ENCODE data around the gene ERAP2.
A peak's percentile ranks its signal among the peaks of the same experiment; 100 is the strongest.
"Not testable (repeated sequence)": the region's sequence is repeated elsewhere in the genome, so short reads cannot be mapped to it uniquely, and the experiment has no call there.

Gene ERAP2

DNA sequence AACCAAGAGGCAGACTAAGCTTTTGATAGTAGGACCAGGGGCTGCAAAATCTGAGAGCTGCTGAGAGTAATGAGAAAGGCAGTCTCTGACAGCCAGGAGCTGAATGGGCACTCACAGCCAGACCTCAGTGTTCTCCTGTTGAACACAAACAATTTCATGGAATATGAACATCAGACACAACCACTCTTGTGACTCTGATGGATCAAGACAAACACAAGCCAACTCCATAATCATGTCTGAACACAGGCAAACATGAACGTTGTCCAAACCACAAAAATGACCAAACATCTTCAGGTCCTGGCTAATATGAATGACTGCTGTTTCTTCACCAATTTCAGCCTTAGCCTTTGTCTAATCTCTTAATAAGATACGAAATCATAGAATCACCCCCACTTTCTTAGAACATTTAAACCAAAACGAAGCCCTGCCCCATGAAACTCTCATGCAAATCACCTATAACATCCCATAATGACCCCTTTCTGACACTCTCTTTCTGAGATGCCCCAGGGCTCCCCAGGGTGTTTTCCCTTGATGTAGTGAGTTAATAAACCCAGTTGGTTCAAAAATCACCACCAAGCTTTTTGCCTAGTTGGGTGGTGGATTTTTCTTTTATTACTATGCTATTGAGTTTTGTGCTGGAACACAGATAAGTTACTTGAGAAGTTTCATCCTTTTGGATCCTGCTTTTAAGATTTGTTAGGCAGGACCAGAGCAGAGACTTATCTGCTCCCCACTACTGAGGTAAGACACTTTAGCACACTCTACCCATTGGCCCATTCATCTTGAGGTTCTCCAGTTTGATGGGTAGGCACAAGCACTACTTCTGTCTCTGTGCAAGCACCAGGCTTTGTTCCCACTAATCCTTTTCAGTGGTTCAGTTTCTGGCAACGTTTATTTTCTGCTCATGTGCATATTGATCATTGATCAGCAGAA lies 5.9 kb upstream of the ERAP2 start:
- in situ Hi-C loops (cut with MboI; ENCODE audit: low sequenced_read_pairs), result loop anchor here (10.0 kb wide), 1 partner anchor 274 kb away; the partner anchor contains the start of gene LIX1
- no peaks in the 10 kb centered on the region for H3K27me3 ChIP-seq (ENCODE audit: low read depth)
- no peaks in the 10 kb centered on the region for H3K4me1 ChIP-seq
- no peak overlapping the region for H3K4me3 ChIP-seq
- no peak for DNase-seq (ENCODE audit: low spot score in 2 of 2)
- no peaks in the 10 kb centered on the region for H3K9me3 ChIP-seq
- no peaks in the 10 kb centered on the region for H3K36me3 ChIP-seq (replicated peaks)

DNA sequence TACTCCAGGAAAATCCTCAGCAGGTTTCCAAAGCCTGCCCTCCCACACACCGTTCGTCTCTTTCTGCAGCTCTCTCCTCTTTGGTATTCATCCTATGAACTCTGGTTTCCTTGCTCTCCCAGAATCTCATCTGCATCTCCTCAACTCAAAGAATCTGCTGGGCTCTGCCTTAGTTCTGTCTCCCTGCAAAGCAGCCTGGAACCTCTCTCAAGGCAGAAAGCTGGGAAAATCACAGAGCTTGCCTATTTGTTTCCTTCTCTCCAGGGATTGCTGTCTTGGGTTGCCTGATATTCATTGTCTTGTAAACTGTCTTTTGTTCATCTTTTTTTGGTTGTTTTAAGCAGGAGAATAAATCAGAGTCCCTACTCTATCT lies 5.3 kb upstream of the ERAP2 start:
- Histone ChIP-seq H3K4me3 (no peak overlapping the region), H3K27me3 (ENCODE audit: low read depth) (no peaks in the 10 kb centered on the region), H3K36me3 (replicated peaks) (no peaks in the 10 kb centered on the region), H3K9me3 (no peaks in the 10 kb centered on the region), H3K4me1 (peaks cover 4% of the 10 kb centered on the region)
- no peak for DNase-seq (ENCODE audit: low spot score in 2 of 2)
- in situ Hi-C loops (cut with MboI; ENCODE audit: low sequenced_read_pairs), result loop anchor here (10.0 kb wide), 1 partner anchor 274 kb away; the partner anchor contains the start of gene LIX1

DNA sequence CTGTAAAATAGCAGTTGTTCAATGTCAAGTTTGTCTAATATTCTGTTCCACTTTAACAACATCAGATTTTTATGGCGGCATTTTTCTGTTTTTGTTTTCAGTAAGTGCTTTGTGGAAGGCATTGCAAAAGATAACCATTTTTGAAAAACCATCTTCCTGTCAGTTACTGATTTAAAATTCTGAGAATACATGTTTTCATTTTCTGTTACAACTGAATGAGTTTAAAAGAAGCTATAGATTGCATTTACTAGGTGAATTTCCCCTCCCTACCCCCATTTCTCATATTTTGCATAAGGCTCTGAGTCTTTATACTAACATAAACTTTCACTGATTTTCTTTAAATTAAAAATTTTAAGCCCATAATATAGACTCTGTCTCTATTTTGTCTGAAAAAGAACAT lies 4.6 kb upstream of the ERAP2 start:
- H3K27me3 ChIP-seq (ENCODE audit: low read depth), result no peaks in the 10 kb centered on the region
- in situ Hi-C loops (cut with MboI; ENCODE audit: low sequenced_read_pairs), result loop anchor here (10.0 kb wide), 1 partner anchor 273 kb away; the partner anchor contains the start of gene LIX1
- DNase-seq (ENCODE audit: low spot score in 2 of 2), result no peak
- H3K36me3 ChIP-seq (replicated peaks), result no peaks in the 10 kb centered on the region
- no peak overlapping the region for H3K4me3 ChIP-seq
- peaks cover 5% of the 10 kb centered on the region for H3K4me1 ChIP-seq
- no peaks in the 10 kb centered on the region for H3K9me3 ChIP-seq

DNA sequence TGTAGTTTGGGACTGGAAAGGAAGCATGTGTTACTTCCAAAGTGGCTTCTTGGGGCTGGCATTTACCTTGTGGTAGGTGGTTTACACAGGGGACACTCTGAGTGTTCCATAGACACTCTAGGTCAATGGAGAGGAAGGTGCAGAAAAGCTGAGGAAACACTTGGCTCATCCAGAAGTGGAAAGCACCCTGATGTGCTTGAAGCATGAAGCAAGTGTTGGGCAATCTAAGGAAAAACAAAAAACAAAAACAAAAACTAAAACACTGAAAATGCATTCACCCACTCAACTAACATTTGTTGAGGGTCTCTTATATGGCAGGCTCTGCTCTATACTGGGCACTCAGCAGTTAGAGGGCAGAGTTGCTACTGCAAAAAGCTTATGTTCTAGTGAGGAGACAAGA lies 2.9 kb upstream of the ERAP2 start:
- in situ Hi-C loops (cut with MboI; ENCODE audit: low sequenced_read_pairs), result loop anchor here (10.0 kb wide), 1 partner anchor 271 kb away; the partner anchor contains the start of gene LIX1

DNA sequence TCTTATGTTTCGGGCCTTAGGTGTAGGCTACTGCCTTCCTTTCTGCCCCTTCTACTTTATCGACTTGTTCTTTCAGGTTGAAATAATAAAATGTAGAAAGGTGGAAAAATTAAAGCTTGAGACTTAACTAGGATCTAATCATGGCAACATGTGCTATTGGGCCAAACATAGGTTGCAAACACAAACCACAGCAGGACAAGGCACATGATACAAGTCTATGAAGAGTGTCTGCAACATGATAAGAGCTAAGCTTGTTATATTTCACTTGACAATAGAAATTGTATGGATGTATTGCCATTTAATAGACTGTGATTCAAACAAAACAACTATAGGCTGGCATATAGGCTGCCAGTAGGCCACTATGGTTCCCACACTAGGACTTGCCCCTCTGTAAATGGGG lies 1.7 kb upstream of the ERAP2 start:
- in situ Hi-C loops (cut with MboI; ENCODE audit: low sequenced_read_pairs), result loop anchor here (10.0 kb wide), 1 partner anchor 270 kb away; the partner anchor contains the start of gene LIX1
- DNase-seq (ENCODE audit: low spot score in 2 of 2), result no peak
- Histone ChIP-seq H3K27me3 (ENCODE audit: low read depth) (no peaks in the 10 kb centered on the region), H3K4me1 (peaks cover 5% of the 10 kb centered on the region), H3K9me3 (no peaks in the 10 kb centered on the region), H3K4me3 (no peak overlapping the region), H3K36me3 (replicated peaks) (no peaks in the 10 kb centered on the region)

More for the DNA sequence above, 2.9 kb upstream of the ERAP2 start:
- Histone ChIP-seq H3K4me1 (peaks cover 5% of the 10 kb centered on the region), H3K27me3 (ENCODE audit: low read depth) (no peaks in the 10 kb centered on the region), H3K4me3 (no peak overlapping the region), H3K36me3 (replicated peaks) (no peaks in the 10 kb centered on the region), H3K9me3 (no peaks in the 10 kb centered on the region)
- DNase-seq (ENCODE audit: low spot score in 2 of 2), result no peak

DNA sequence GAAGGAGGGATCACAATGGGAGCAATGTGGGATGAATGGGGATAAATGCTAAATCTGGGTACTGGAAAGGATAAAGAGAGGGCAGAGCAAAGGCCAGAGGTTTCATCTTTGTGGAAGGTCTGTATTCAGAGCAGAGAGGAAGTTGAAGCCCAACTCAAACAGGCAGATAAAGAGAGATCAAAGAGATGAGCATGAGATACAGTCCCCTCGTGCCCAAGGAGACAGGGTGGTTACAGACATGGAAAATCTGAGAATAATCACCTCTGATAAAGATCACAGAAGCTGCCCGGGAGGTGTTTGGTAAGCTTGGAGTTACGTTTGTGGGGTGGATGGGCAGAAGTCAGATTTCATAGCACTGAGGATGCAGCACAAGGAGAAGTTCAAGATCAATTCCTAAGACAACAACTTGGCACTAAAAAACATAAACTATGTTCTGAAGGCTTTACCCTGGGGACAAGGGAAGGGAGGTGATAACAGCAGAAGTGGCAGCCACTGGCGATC lies 459 bp upstream of the ERAP2 start:
- H3K4me1 ChIP-seq, result peaks cover 5% of the 10 kb centered on the region

DNA sequence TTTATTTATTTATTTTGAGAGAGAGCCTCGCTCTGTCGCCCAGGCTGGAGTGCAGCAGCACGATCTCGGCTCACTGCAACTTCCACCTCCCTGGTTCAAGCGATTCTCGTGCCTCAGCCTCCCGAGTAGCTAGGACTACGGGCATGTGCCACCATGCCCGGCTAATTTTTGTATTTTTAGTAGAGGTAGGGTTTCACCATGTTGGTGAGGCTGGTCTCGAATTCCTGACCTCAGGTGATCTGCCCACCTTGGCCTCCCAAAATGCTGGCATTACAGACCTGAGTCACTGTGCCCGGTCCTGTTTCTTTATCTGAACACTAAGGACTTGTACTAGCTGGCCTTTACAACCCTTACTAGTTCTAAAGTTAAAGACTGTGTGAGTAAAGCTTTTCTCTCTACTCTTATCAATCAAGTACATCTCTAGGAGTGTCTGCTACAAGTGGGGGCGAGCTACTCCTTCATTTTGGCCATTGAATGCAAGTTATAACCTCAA lies 723 bp downstream of the ERAP2 start:
- H3K4me3 ChIP-seq, result peak overlapping the region; percentile 33
- not testable (repeated sequence) for DNase-seq (ENCODE audit: low spot score in 2 of 2); H3K36me3 ChIP-seq (replicated peaks); H3K27me3 ChIP-seq (ENCODE audit: low read depth); H3K9me3 ChIP-seq; H3K4me1 ChIP-seq
- in situ Hi-C loops (cut with MboI; ENCODE audit: low sequenced_read_pairs), result loop anchor here (10.0 kb wide), 1 partner anchor 268 kb away; the partner anchor contains the start of gene LIX1

More for the DNA sequence above, 459 bp upstream of the ERAP2 start:
- Histone ChIP-seq H3K9me3 (no peaks in the 10 kb centered on the region), H3K36me3 (replicated peaks) (no peaks in the 10 kb centered on the region), H3K27me3 (ENCODE audit: low read depth) (no peaks in the 10 kb centered on the region), H3K4me3 (peak overlapping the region; percentile 33)
- in situ Hi-C loops (cut with MboI; ENCODE audit: low sequenced_read_pairs), result loop anchor here (10.0 kb wide), 1 partner anchor 269 kb away; the partner anchor contains the start of gene LIX1
- DNase-seq (ENCODE audit: low spot score in 2 of 2), result peak; percentile 13 to 23

DNA sequence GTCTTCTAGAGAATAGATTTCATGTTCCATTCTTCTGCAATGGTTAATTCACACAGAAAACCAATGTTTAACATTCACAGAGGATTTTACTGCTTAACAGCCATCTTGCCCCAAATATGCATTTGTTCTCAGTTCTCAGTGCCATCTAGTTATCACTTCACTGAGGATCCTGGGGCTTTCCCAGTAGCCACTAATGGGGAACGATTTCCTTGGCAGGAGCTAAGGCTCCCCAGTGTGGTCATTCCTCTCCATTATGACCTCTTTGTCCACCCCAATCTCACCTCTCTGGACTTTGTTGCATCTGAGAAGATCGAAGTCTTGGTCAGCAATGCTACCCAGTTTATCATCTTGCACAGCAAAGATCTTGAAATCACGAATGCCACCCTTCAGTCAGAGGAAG lies 3.4 kb downstream of the ERAP2 start:
- Histone ChIP-seq H3K27me3 (ENCODE audit: low read depth) (no peaks in the 10 kb centered on the region), H3K4me3 (no peak overlapping the region), H3K36me3 (replicated peaks) (no peaks in the 10 kb centered on the region), H3K9me3 (no peaks in the 10 kb centered on the region), H3K4me1 (peaks cover 5% of the 10 kb centered on the region)
- in situ Hi-C loops (cut with MboI; ENCODE audit: low sequenced_read_pairs), result loop anchor here (10.0 kb wide), 1 partner anchor 265 kb away; the partner anchor contains the start of gene LIX1
- no peak for DNase-seq (ENCODE audit: low spot score in 2 of 2)

DNA sequence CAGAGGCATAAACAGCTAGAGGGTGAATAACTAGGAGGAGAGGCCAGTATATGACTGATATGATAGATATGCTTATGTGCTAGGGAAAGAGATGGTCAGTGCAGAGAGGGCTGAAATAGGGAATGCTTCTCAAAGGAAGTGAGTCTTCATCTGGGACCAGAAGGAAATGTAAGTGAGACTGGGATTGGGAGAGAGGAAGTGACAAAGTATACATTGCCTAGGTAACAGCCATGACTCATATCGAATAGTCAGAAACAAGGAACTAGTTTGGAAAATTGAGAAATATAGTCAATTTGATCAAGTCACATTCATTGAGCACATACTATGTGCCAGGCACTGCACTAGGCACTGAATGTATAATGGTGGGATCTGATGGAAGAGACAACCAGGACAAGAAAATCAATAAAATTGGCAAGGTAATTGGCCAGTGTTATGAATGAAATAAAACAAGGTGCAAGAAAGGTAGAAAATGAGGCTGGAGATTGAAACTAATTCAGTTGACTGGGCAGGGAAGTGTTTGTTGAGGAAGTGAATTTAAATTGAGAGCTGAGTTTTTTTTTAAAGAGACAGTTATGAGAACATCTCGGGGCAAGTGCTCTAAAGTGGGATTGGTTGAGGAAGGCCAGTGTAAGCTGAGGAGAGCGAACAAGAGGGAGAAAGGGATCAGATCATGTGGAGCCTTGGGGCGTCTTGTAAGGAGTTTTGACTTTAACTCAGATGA lies 4.3 kb downstream of the ERAP2 start:
- in situ Hi-C loops (cut with MboI; ENCODE audit: low sequenced_read_pairs), result no loop called here

DNA sequence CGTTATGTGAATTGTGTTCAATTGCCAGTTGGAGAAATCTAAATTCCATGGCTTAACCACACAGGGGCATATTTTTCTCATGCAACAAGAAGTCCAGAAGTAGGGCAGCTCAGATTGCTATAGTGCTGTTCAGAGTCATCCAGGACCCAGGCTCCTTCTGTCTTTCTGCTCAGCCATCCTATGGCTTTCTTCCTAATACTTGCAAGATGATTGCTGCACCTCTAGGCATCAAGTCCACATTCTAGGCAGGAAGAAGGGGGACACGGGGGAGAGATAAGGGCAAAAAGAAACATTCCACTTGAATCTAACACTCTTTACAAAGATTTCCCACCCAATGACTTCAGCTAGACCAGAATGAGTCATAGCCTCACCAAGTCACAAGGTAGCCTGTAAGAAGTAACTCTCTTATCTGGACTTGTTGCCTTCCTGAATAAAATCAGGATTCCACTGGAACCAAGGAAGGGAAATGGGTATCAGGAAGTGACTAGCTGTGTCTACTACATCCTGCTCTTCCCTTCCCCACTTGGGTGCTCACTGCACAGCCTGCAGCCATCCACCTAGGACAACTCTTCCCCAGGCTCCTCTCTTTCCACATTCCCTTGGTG lies 5.3 kb downstream of the ERAP2 start:
- in situ Hi-C loops (cut with MboI; ENCODE audit: low sequenced_read_pairs), result no loop called here
- no peak overlapping the region for H3K4me3 ChIP-seq
- H3K36me3 ChIP-seq (replicated peaks), result no peaks in the 10 kb centered on the region
- no peaks in the 10 kb centered on the region; the same call in 1 of the 2 replicates for H3K4me1 ChIP-seq
- no peaks in the 10 kb centered on the region for H3K27me3 ChIP-seq (ENCODE audit: low read depth)
- H3K9me3 ChIP-seq, result no peaks in the 10 kb centered on the region
- DNase-seq (ENCODE audit: low spot score in 2 of 2), result no peak

More for the DNA sequence above, 4.3 kb downstream of the ERAP2 start:
- H3K9me3 ChIP-seq, result no peaks in the 10 kb centered on the region
- no peaks in the 10 kb centered on the region for H3K27me3 ChIP-seq (ENCODE audit: low read depth)
- H3K4me1 ChIP-seq, result peaks cover 5% of the 10 kb centered on the region
- no peak overlapping the region for H3K4me3 ChIP-seq
- DNase-seq (ENCODE audit: low spot score in 2 of 2), result no peak
- H3K36me3 ChIP-seq (replicated peaks), result no peaks in the 10 kb centered on the region

DNA sequence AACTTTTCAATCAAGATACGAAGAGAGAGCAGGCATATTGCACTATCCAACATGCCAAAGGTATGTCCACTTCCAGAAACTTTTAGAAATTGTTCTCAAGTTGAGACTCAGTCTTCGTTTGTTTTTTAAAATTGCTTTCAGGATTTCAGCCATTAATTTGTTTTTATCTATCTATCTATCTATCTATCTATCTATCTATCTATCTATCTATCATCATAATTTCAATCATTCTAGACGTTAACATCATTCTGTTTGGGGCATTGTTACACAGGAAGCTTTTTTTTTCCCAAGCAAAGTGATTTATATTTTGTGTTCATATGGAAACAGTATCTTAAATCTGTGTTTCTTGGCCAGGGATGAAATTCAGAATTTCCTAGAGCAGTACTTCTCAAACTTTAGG lies 7.6 kb downstream of the ERAP2 start:
- Histone ChIP-seq H3K4me1 (no peaks in the 10 kb centered on the region), H3K36me3 (replicated peaks) (no peaks in the 10 kb centered on the region), H3K9me3 (no peaks in the 10 kb centered on the region), H3K4me3 (no peak overlapping the region), H3K27me3 (ENCODE audit: low read depth) (no peaks in the 10 kb centered on the region)
- in situ Hi-C loops (cut with MboI; ENCODE audit: low sequenced_read_pairs), result no loop called here
- no peak for DNase-seq (ENCODE audit: low spot score in 2 of 2)

DNA sequence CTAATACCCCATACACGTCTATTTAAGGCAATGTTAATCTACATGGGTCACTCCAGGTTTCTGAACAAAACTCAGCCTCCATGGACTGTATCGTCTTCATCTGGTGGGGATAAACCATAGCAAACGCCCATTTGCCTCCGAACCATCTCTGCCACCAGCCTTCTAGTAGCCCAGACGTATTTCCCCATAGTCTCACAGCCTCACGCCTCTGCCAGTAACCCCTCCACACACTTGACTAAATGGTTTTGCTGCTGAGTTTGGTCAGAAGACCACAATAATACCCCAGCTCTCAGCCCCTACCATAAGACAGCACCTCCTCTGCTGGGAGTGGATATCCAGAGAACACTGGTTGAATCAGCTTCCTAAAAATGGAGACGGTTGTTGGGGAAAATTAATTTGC lies 8.7 kb downstream of the ERAP2 start:
- Histone ChIP-seq H3K27me3 (ENCODE audit: low read depth) (no peaks in the 10 kb centered on the region), H3K4me1 (no peaks in the 10 kb centered on the region), H3K36me3 (replicated peaks) (no peaks in the 10 kb centered on the region), H3K9me3 (no peaks in the 10 kb centered on the region), H3K4me3 (no peak overlapping the region)
- in situ Hi-C loops (cut with MboI; ENCODE audit: low sequenced_read_pairs), result no loop called here
- no peak for DNase-seq (ENCODE audit: low spot score in 2 of 2)

Data from HAP-1 (cell line).